ENCODE measurements around the gene CLPTM1L.

Gene CLPTM1L

GRCh38 chr5:1298067-1298551 lies 46.8 kb downstream of the CLPTM1L start:
- no peaks in the 10 kb centered on the region for H3K36me3 ChIP-seq (replicated peaks in 1 of 2; ENCODE audit: control insufficient read depth in 2 of 2, insufficient read depth in 2 of 2, low read length in 2 of 2)
- H3K9me3 ChIP-seq (replicated peaks in 1 of 2; ENCODE audit: control insufficient read depth in 2 of 2, insufficient read depth in 1 of 2, low read depth in 1 of 2, low read length in 2 of 2): no peaks in the 10 kb centered on the region

GRCh38 chr5:1297243-1297642 lies 47.7 kb downstream of the CLPTM1L start:
- Histone ChIP-seq H2AK5ac (ENCODE audit: low read depth, low read length) (no peak overlapping the region), H3K4me3 (ENCODE audit: low read length in 2 of 2) (no peak overlapping the region), H3K4ac (ENCODE audit: low read length) (no peak overlapping the region), H2AFZ (ENCODE audit: low read length) (no peak overlapping the region), H3K27me3 (ENCODE audit: control insufficient read depth in 3 of 3, insufficient read depth in 3 of 3, low read depth in 1 of 3, low read length in 3 of 3) (peaks cover 3 to 82% (median 9%) of the 10 kb centered on the region in 3 experiments), H3K9ac (ENCODE audit: low read depth, low read length, poor library complexity) (no peak overlapping the region), H3K14ac (ENCODE audit: low read length) (no peak overlapping the region), H3K4me1 (ENCODE audit: control insufficient read depth in 2 of 2, insufficient read depth in 1 of 2, low read depth in 1 of 2, low read length in 2 of 2) (peaks cover 0 to 7% of the 10 kb centered on the region in 2 donors), H4K91ac (ENCODE audit: low read depth, low read length, poor library complexity) (no peak overlapping the region), H2BK120ac (ENCODE audit: low read depth, low read length) (no peak overlapping the region), H3K27ac (replicated peaks; ENCODE audit: low read length) (no peak overlapping the region), H3K18ac (ENCODE audit: low read length) (no peak overlapping the region), H2BK5ac (ENCODE audit: low read length) (no peak overlapping the region), H3K79me1 (ENCODE audit: low read depth, low read length) (peaks cover 3% of the 10 kb centered on the region), H2BK15ac (ENCODE audit: low read length) (no peak overlapping the region), H3K4me2 (ENCODE audit: insufficient read depth, low read length, poor library complexity, severe bottlenecking) (no peak overlapping the region), H2BK12ac (ENCODE audit: low read length) (no peak overlapping the region), H3K23ac (ENCODE audit: low read depth, low read length, poor library complexity) (no peak overlapping the region), H4K8ac (ENCODE audit: low read depth, low read length) (no peak overlapping the region), H3K9me3 (replicated peaks in 1 of 2; ENCODE audit: control insufficient read depth in 2 of 2, insufficient read depth in 1 of 2, low read depth in 1 of 2, low read length in 2 of 2) (no peaks in the 10 kb centered on the region), H3K36me3 (replicated peaks in 1 of 2; ENCODE audit: control insufficient read depth in 2 of 2, insufficient read depth in 2 of 2, low read length in 2 of 2) (no peaks in the 10 kb centered on the region)
- no peak for DNase-seq (ENCODE audit: low spot score)
- WGBS, 2 donors (ENCODE audit: extremely low coverage in 2 of 2, insufficient read length in 2 of 2, insufficient replicate concordance in 1 of 2): no CpG with 5 or more reads among the region's 4 CpGs

More at GRCh38 chr5:1298067-1298551, 46.8 kb downstream of the CLPTM1L start:
- H3K79me1 ChIP-seq (ENCODE audit: low read depth, low read length): peaks cover 3% of the 10 kb centered on the region
- H3K4me1 ChIP-seq (ENCODE audit: control insufficient read depth in 2 of 2, insufficient read depth in 1 of 2, low read depth in 1 of 2, low read length in 2 of 2): peaks cover 0 to 7% of the 10 kb centered on the region in 2 donors
- H2AFZ ChIP-seq (ENCODE audit: low read length): no peak overlapping the region
- H2BK15ac ChIP-seq (ENCODE audit: low read length): no peak overlapping the region
- H3K18ac ChIP-seq (ENCODE audit: low read length): peak overlapping the region; percentile 13
- H3K27ac ChIP-seq (replicated peaks; ENCODE audit: low read length): no peak overlapping the region
- no peak overlapping the region for H2BK5ac ChIP-seq (ENCODE audit: low read length)
- no peak overlapping the region for H2BK120ac ChIP-seq (ENCODE audit: low read depth, low read length)
- no peak overlapping the region for H3K4me3 ChIP-seq (ENCODE audit: low read length in 2 of 2)
- H3K4me2 ChIP-seq (ENCODE audit: insufficient read depth, low read length, poor library complexity, severe bottlenecking): no peak overlapping the region
- no peak overlapping the region for H3K14ac ChIP-seq (ENCODE audit: low read length)
- no peak overlapping the region for H2AK5ac ChIP-seq (ENCODE audit: low read depth, low read length)
- H3K4ac ChIP-seq (ENCODE audit: low read length): no peak overlapping the region
- H3K27me3 ChIP-seq (ENCODE audit: control insufficient read depth in 3 of 3, insufficient read depth in 3 of 3, low read depth in 1 of 3, low read length in 3 of 3): peaks cover 3 to 76% (median 9%) of the 10 kb centered on the region in 3 experiments
- no peak overlapping the region for H3K9ac ChIP-seq (ENCODE audit: low read depth, low read length, poor library complexity)
- no peak overlapping the region for H2BK12ac ChIP-seq (ENCODE audit: low read length)
- H3K23ac ChIP-seq (ENCODE audit: low read depth, low read length, poor library complexity): peak overlapping the region; percentile 43
- no peak for DNase-seq (ENCODE audit: low spot score)
- no CpG with 5 or more reads among the region's 19 CpGs for WGBS, 2 donors (ENCODE audit: extremely low coverage in 2 of 2, insufficient read length in 2 of 2, insufficient replicate concordance in 1 of 2)
- H4K91ac ChIP-seq (ENCODE audit: low read depth, low read length, poor library complexity): no peak overlapping the region
- no peak overlapping the region for H4K8ac ChIP-seq (ENCODE audit: low read depth, low read length)

- WGBS, 2 donors (ENCODE audit: extremely low coverage in 2 of 2, insufficient read length in 2 of 2, insufficient replicate concordance in 1 of 2): no CpG with 5 or more reads among the region's 22 CpGs
- H3K9ac ChIP-seq (ENCODE audit: low read depth, low read length, poor library complexity): peak overlapping the region; percentile 70
- no peak overlapping the region for H4K8ac ChIP-seq (ENCODE audit: low read depth, low read length)
- peak overlapping the region; percentile 95 for H3K4me2 ChIP-seq (ENCODE audit: insufficient read depth, low read length, poor library complexity, severe bottlenecking)
- DNase-seq (ENCODE audit: low spot score): no peak
- H3K23ac ChIP-seq (ENCODE audit: low read depth, low read length, poor library complexity): peak overlapping the region; percentile 34
- H2BK120ac ChIP-seq (ENCODE audit: low read depth, low read length): no peak overlapping the region
- no peak overlapping the region for H2BK12ac ChIP-seq (ENCODE audit: low read length)
- H3K27ac ChIP-seq (replicated peaks; ENCODE audit: low read length): no peak overlapping the region
- no peak overlapping the region for H3K4ac ChIP-seq (ENCODE audit: low read length)
- peak overlapping the region; percentile 63 for H2AK5ac ChIP-seq (ENCODE audit: low read depth, low read length)
- peak overlapping the region; percentile 42 to 88 for H3K4me3 ChIP-seq (ENCODE audit: low read length in 2 of 2)
- no peak overlapping the region for H2AFZ ChIP-seq (ENCODE audit: low read length)
- H3K4me1 ChIP-seq (ENCODE audit: control insufficient read depth in 2 of 2, insufficient read depth in 1 of 2, low read depth in 1 of 2, low read length in 2 of 2): peaks cover 0 to 7% of the 10 kb centered on the region in 2 donors
- no peak overlapping the region for H3K14ac ChIP-seq (ENCODE audit: low read length)
- no peaks in the 10 kb centered on the region for H3K36me3 ChIP-seq (replicated peaks in 1 of 2; ENCODE audit: control insufficient read depth in 2 of 2, insufficient read depth in 2 of 2, low read length in 2 of 2)
- no peak overlapping the region for H2BK5ac ChIP-seq (ENCODE audit: low read length)
- H2BK15ac ChIP-seq (ENCODE audit: low read length): no peak overlapping the region
- H3K18ac ChIP-seq (ENCODE audit: low read length): peak overlapping the region; percentile 88
- no peaks in the 10 kb centered on the region for H3K9me3 ChIP-seq (replicated peaks in 1 of 2; ENCODE audit: control insufficient read depth in 2 of 2, insufficient read depth in 1 of 2, low read depth in 1 of 2, low read length in 2 of 2)
- H3K27me3 ChIP-seq (ENCODE audit: control insufficient read depth in 3 of 3, insufficient read depth in 3 of 3, low read depth in 1 of 3, low read length in 3 of 3): peaks cover 3 to 78% (median 9%) of the 10 kb centered on the region in 3 experiments
- peaks cover 5% of the 10 kb centered on the region for H3K79me1 ChIP-seq (ENCODE audit: low read depth, low read length)
- no peak overlapping the region for H4K91ac ChIP-seq (ENCODE audit: low read depth, low read length, poor library complexity)
These were observed 49.3 kb downstream of the CLPTM1L start for GRCh38 chr5:1295650-1296037.

GRCh38 chr5:1294835-1295649 lies 49.9 kb downstream of the CLPTM1L start, which contains the start of gene TERT:
TSS of gene TERT (minus strand) at chr5:1295068. CDS start at chr5:1294989, 79 bp downstream.
- peak within 1 kb of the TSS; percentile 95 for H3K4me2 ChIP-seq (ENCODE audit: insufficient read depth, low read length, poor library complexity, severe bottlenecking)
- H3K36me3 ChIP-seq (replicated peaks in 1 of 2; ENCODE audit: control insufficient read depth in 2 of 2, insufficient read depth in 2 of 2, low read length in 2 of 2): no peaks in the 10 kb centered on the region
- peak within 1 kb of the TSS; percentile 88 for H2AK5ac ChIP-seq (ENCODE audit: low read depth, low read length)
- no peak within 1 kb of the TSS for H2BK120ac ChIP-seq (ENCODE audit: low read depth, low read length)
- DNase-seq (ENCODE audit: low spot score): peak; percentile 57
- H2AFZ ChIP-seq (ENCODE audit: low read length): peak within 1 kb of the TSS; percentile 85
- H3K9ac ChIP-seq (ENCODE audit: low read depth, low read length, poor library complexity): peak within 1 kb of the TSS; percentile 90
- WGBS, 2 donors (ENCODE audit: extremely low coverage in 2 of 2, insufficient read length in 2 of 2, insufficient replicate concordance in 1 of 2): no CpG with 5 or more reads among the region's 102 CpGs
- no peak within 1 kb of the TSS for H2BK12ac ChIP-seq (ENCODE audit: low read length)
- H2BK15ac ChIP-seq (ENCODE audit: low read length): peak within 1 kb of the TSS; percentile 67
- H3K4me1 ChIP-seq (ENCODE audit: control insufficient read depth in 2 of 2, insufficient read depth in 1 of 2, low read depth in 1 of 2, low read length in 2 of 2): peaks cover 0 to 7% of the 10 kb centered on the region in 2 donors
- H3K4me3 ChIP-seq (ENCODE audit: low read length in 2 of 2): peak within 1 kb of the TSS; percentile 42 to 88
- H4K8ac ChIP-seq (ENCODE audit: low read depth, low read length): peak within 1 kb of the TSS; percentile 17
- peak within 1 kb of the TSS; percentile 38 for H3K14ac ChIP-seq (ENCODE audit: low read length)
- H3K4ac ChIP-seq (ENCODE audit: low read length): no peak within 1 kb of the TSS
- H3K23ac ChIP-seq (ENCODE audit: low read depth, low read length, poor library complexity): peak within 1 kb of the TSS; percentile 91
- no peak within 1 kb of the TSS for H3K27ac ChIP-seq (replicated peaks; ENCODE audit: low read length)
- H2BK5ac ChIP-seq (ENCODE audit: low read length): peak within 1 kb of the TSS; percentile 66
- no peaks in the 10 kb centered on the region for H3K9me3 ChIP-seq (replicated peaks in 1 of 2; ENCODE audit: control insufficient read depth in 2 of 2, insufficient read depth in 1 of 2, low read depth in 1 of 2, low read length in 2 of 2)
- H3K18ac ChIP-seq (ENCODE audit: low read length): peak within 1 kb of the TSS; percentile 92
- peaks cover 3 to 73% (median 9%) of the 10 kb centered on the region in 3 experiments for H3K27me3 ChIP-seq (ENCODE audit: control insufficient read depth in 3 of 3, insufficient read depth in 3 of 3, low read depth in 1 of 3, low read length in 3 of 3)
- H4K91ac ChIP-seq (ENCODE audit: low read depth, low read length, poor library complexity): no peak within 1 kb of the TSS
- H3K79me1 ChIP-seq (ENCODE audit: low read depth, low read length): peaks cover 5% of the 10 kb centered on the region
